Hepatocyte (in vitro differentiated cells): Measurements from ENCODE around the gene MEIS2. TPM values are rescaled to one million over a fixed set of nuclear protein-coding genes. Genes with fewer than 3 reads are reported as not detected.

Experiments
- DNase-seq: peaks from one replicate; pipeline ENCODE4 v3.0.0-alpha.2; 2016; ENCODE audit warnings: low spot score
- H2AFZ ChIP-seq: fragments of 200-600 bp; sonication (generic); 2 replicates; pipeline ENCODE4 v1.6.0; 2016; ENCODE audit warnings: antibody characterized with exemption, mild to moderate bottlenecking
- H3K27ac ChIP-seq: fragments of 200-600 bp; sonication (generic); 2 replicates; pipeline ENCODE4 v1.5.1; 2016; ENCODE audit warnings: mild to moderate bottlenecking
- H3K27me3 ChIP-seq: fragments of 200-600 bp; sonication (generic); 2 replicates; pipeline ENCODE4 v1.6.1; 2016
- H3K36me3 ChIP-seq: fragments of 200-600 bp; sonication (generic); replicated peaks from 2 replicates; pipeline ENCODE4 v1.5.1; 2016; ENCODE audit warnings: low read depth; ENCODE audit not compliant: insufficient read depth
- H3K4me1 ChIP-seq: fragments of 200-600 bp; sonication (generic); 2 replicates; pipeline ENCODE4 v1.5.1; 2016; ENCODE audit warnings: mild to moderate bottlenecking, moderate library complexity; ENCODE audit not compliant: insufficient read depth
- H3K4me2 ChIP-seq: fragments of 200-600 bp; sonication (generic); 2 replicates; pipeline ENCODE4 v1.6.0; 2016
- H3K4me3 ChIP-seq: fragments of 200-600 bp; sonication (generic); 2 replicates; pipeline ENCODE4 v1.5.1; 2016; ENCODE audit warnings: mild to moderate bottlenecking
- H3K79me2 ChIP-seq: fragments of 200-600 bp; sonication (generic); 2 replicates; pipeline ENCODE4 v1.6.0; 2017; ENCODE audit warnings: mild to moderate bottlenecking
- H3K9me2 ChIP-seq: fragments of 200-600 bp; sonication (generic); replicated peaks from 2 replicates; pipeline ENCODE4 v1.6.0; 2017; ENCODE audit warnings: mild to moderate bottlenecking; ENCODE audit not compliant: insufficient read depth
- H3K9me3 ChIP-seq: fragments of 200-600 bp; sonication (generic); 2 replicates; pipeline ENCODE4 v1.5.1; 2016; ENCODE audit warnings: low read depth, mild to moderate bottlenecking
- H4K20me1 ChIP-seq: fragments of 200-600 bp; sonication (generic); 2 replicates; pipeline ENCODE4 v1.6.0; 2016; ENCODE audit warnings: mild to moderate bottlenecking; ENCODE audit not compliant: insufficient read depth, poor library complexity, severe bottlenecking
- CTCF ChIP-seq: fragments of 200-600 bp; sonication (generic); IDR thresholded peaks from 2 replicates; pipeline ENCODE4 v1.5.1; 2016; ENCODE audit warnings: antibody characterized with exemption, mild to moderate bottlenecking; ENCODE audit not compliant: poor library complexity
- EZH2 ChIP-seq: fragments of 200-600 bp; sonication (generic); IDR thresholded peaks from 2 replicates; pipeline ENCODE4 v1.6.1; 2016; ENCODE audit warnings: antibody characterized with exemption, mild to moderate bottlenecking, borderline replicate concordance
- EZH2phosphoT487 ChIP-seq: fragments of 200-600 bp; sonication (generic); IDR thresholded peaks from one replicate; pipeline ENCODE4 v1.6.1; 2018; ENCODE audit warnings: antibody characterized with exemption, mild to moderate bottlenecking, low read depth, moderate library complexity; ENCODE audit not compliant: unreplicated experiment, severe bottlenecking
- WGBS: methylation state at CpG from one replicate; pipeline ENCODE4 v1.1.6; 2016; ENCODE audit warnings: low lambda C conversion rate; ENCODE audit errors: missing lambda C conversion rate; 5-methylcytosine and 5-hydroxymethylcytosine counted together
- polyA plus RNA-seq: library from polyadenylated mRNA; unstranded; fragments of >200 nt; fragmentation: Nextera tagmentation; extraction: Ambion mirVana; gene quantifications from 2 replicates; pipeline ENCODE4 v1.2.1, GENCODE V29; 2016
- total RNA-seq: library from RNA; depleted of rRNA; stranded (reverse); fragments of >200 nt; gene quantifications from 2 replicates; pipeline ENCODE4 v1.2.3, GENCODE V29; 2014

Gene MEIS2
- total and polyA plus RNA-seq, 2 experiments from 2014 or later: 20.6 to 33.5 TPM

DNA sequence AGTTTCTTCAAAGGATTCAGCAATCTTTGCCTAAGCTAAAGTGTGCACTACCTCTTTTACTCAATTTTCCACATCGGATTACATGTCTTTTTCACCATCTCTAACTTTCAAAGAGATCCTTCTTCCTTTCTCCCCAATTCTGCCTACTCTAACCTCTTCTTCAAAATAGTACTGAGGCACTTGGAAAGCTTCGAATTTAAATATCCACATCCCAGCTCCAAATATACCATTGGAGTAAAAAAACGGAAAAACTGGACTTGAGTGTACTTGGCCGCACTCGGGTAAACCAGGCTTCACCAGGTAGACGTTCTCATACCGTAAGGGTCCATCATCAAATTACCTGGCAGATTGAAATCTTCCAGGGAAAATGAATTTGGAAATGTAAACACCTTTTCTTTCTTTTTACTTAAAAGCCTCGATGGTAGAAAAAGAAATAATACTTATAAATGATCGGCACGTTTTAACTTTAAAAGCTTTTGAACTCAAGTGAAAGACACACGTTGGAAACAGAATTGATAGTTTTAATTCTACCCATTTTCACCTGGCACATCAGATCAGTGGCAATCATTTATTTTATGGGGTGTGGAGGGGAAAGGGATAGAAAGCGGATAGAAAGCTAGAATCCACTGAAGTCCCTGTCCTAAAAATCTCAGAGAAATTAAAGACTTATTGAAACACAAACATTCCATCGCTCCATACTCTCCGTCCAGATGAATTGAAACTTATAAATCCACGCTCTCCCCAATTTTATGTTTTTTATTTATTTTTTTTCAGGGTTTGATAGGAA is 8.2 kb upstream of the MEIS2 start:
- peaks cover 8% of the 10 kb centered on the region for H3K4me1 ChIP-seq
- H3K27ac ChIP-seq: peak overlapping the region; percentile 77
- no peak for DNase-seq
- peaks cover 6% of the 10 kb centered on the region for H3K79me2 ChIP-seq
- no peaks in the 10 kb centered on the region for H4K20me1 ChIP-seq
- 44% methylated on average over 15 of the region's 15 CpGs for WGBS
- H3K4me3 ChIP-seq: no peak overlapping the region
- no peaks in the 10 kb centered on the region for H3K9me3 ChIP-seq
- no peaks in the 10 kb centered on the region for H3K9me2 ChIP-seq
- TF ChIP-seq EZH2phosphoT487 (peak; percentile 41), EZH2 (peak; percentile 70), CTCF (no peak)
- peak overlapping the region; percentile 75 for H3K4me2 ChIP-seq
- H3K27me3 ChIP-seq: peaks cover 92% of the 10 kb centered on the region
- H2AFZ ChIP-seq: no peak overlapping the region
- no peaks in the 10 kb centered on the region for H3K36me3 ChIP-seq

GRCh38 chr15:37107744-37108380 is 7.5 kb upstream of the MEIS2 start:
- H3K9me3 ChIP-seq: no peaks in the 10 kb centered on the region
- DNase-seq: no peak
- TF ChIP-seq EZH2phosphoT487 (peak; percentile 16), EZH2 (no peak)
- H3K27me3 ChIP-seq: peaks cover 92% of the 10 kb centered on the region
- H3K36me3 ChIP-seq: no peaks in the 10 kb centered on the region
- no peaks in the 10 kb centered on the region for H4K20me1 ChIP-seq
- H2AFZ ChIP-seq: no peak overlapping the region
- H3K4me2 ChIP-seq: peak overlapping the region; percentile 92
- no peaks in the 10 kb centered on the region for H3K9me2 ChIP-seq
- H3K79me2 ChIP-seq: peaks cover 13% of the 10 kb centered on the region
- no peak overlapping the region for H3K4me3 ChIP-seq
- H3K4me1 ChIP-seq: peaks cover 8% of the 10 kb centered on the region
- WGBS: 33% methylated on average over 10 of the region's 10 CpGs
- no peak overlapping the region for H3K27ac ChIP-seq

DNA sequence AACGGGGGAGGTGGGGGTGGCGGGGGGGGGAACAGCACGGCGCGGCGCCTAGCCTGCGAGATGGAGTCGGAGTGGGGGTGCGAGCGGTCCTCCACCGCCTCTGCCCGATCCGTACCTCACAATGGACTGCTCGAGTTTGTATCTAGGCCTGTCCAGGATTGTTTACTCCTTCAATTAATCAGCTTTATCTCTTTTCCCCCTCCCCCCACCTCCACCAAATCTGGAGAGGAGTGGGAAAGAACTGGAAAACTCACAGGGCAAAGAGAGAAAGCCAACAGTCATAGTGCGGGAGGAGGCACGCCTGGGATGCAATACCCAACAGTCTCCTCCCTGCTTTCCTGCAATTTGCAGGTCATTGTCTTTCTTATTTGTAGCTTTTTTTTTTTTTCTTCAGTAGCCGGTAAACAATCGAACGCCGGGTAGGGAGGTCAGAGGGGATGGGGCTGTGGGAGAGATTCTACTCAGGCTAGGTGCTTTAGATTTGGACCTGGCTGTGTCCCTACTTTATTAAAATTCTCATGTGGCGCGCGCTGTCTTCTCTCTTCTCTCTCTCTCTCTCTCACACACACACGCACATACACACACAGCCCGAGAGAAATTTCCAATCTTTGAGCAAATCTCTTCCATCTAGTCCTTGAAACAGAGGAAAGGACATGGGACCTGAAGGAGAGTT is 6.9 kb upstream of the MEIS2 start:
- WGBS: 17% methylated on average over 23 of the region's 25 CpGs
- no peak for DNase-seq
- Histone ChIP-seq H2AFZ (no peak overlapping the region), H3K79me2 (peaks cover 19% of the 10 kb centered on the region), H3K27ac (no peak overlapping the region), H3K36me3 (no peaks in the 10 kb centered on the region), H3K4me2 (peak overlapping the region; percentile 92), H4K20me1 (no peaks in the 10 kb centered on the region), H3K4me3 (no peak overlapping the region), H3K9me3 (no peaks in the 10 kb centered on the region), H3K9me2 (no peaks in the 10 kb centered on the region), H3K27me3 (peaks cover 93% of the 10 kb centered on the region), H3K4me1 (peaks cover 8% of the 10 kb centered on the region)
- TF ChIP-seq CTCF (no peak), EZH2 (peak; percentile 88), EZH2phosphoT487 (peak; percentile 65)
